Trophoblast cell (in vitro differentiated cells and primary cell): Measurements from ENCODE around the gene SP6.
A peak's percentile ranks its signal among the peaks of the same experiment; 100 is the strongest.

Source experiments
- DNase-seq, 2 donors: peaks; one replicate each; pipeline ENCODE4 v3.0.0-alpha.2; 2016
- H2AFZ ChIP-seq: 2 replicates; pipeline ENCODE4 v1.6.1; 2013; ENCODE audit warnings: low read length, moderate library complexity, mild to moderate bottlenecking; ENCODE audit not compliant: insufficient read depth, poor library complexity
- H2AK5ac ChIP-seq: 2 replicates; pipeline ENCODE4 v1.6.1; 2013; ENCODE audit warnings: mild to moderate bottlenecking, low read length
- H2BK120ac ChIP-seq: 2 replicates; pipeline ENCODE4 v1.6.1; 2013; ENCODE audit warnings: low read length, mild to moderate bottlenecking, moderate library complexity; ENCODE audit not compliant: insufficient read depth, poor library complexity
- H2BK12ac ChIP-seq: 2 replicates; pipeline ENCODE4 v1.6.1; 2013; ENCODE audit warnings: mild to moderate bottlenecking, low read length, moderate library complexity
- H2BK5ac ChIP-seq: 2 replicates; pipeline ENCODE4 v1.6.1; 2013; ENCODE audit warnings: low read length, low read depth, moderate library complexity, mild to moderate bottlenecking; ENCODE audit not compliant: poor library complexity
- H3K14ac ChIP-seq: 2 replicates; pipeline ENCODE4 v1.6.1; 2013; ENCODE audit warnings: mild to moderate bottlenecking, low read length
- H3K18ac ChIP-seq: 2 replicates; pipeline ENCODE4 v1.6.1; 2013; ENCODE audit warnings: mild to moderate bottlenecking, low read length
- H3K23ac ChIP-seq: 2 replicates; pipeline ENCODE4 v1.6.1; 2013; ENCODE audit warnings: low read length
- H3K27ac ChIP-seq: 2 replicates; pipeline ENCODE4 v1.5.1; 2013; ENCODE audit warnings: low read depth, mild to moderate bottlenecking, inconsistent platforms, low read length, moderate library complexity
- H3K27me3 ChIP-seq: 2 replicates; pipeline ENCODE4 v1.6.1; 2013; ENCODE audit warnings: inconsistent platforms, mild to moderate bottlenecking, low read length, moderate library complexity; ENCODE audit not compliant: insufficient read depth
- H3K36me3 ChIP-seq, 2 experiments: 1 replicate in 1 of 2; 2 replicates in 1 of 2; pipeline ENCODE4 v1.6.1; 2013; ENCODE audit warnings: low read length in 2 of 2, mild to moderate bottlenecking in 2 of 2, moderate library complexity in 1 of 2; ENCODE audit not compliant: insufficient read depth in 2 of 2, control insufficient read depth in 1 of 2
- H3K4ac ChIP-seq: 2 replicates; pipeline ENCODE4 v1.6.1; 2013; ENCODE audit warnings: low read depth, mild to moderate bottlenecking, low read length, moderate library complexity
- H3K4me1 ChIP-seq, 2 experiments: 1 replicate in 1 of 2; 2 replicates in 1 of 2; pipeline ENCODE4 v1.6.1; 2013; ENCODE audit warnings: low read length in 2 of 2, mild to moderate bottlenecking in 2 of 2, moderate library complexity in 1 of 2; ENCODE audit not compliant: insufficient read depth in 2 of 2, control insufficient read depth in 1 of 2
- H3K4me2 ChIP-seq: 2 replicates; pipeline ENCODE4 v1.6.1; 2013; ENCODE audit warnings: inconsistent platforms, mild to moderate bottlenecking, low read length, moderate library complexity
- H3K4me3 ChIP-seq: 2 replicates; pipeline ENCODE4 v1.5.1; 2013; ENCODE audit warnings: mild to moderate bottlenecking, low read depth, low read length, inconsistent platforms
- H3K79me1 ChIP-seq: one replicate; pipeline ENCODE4 v1.6.1; 2013; ENCODE audit warnings: low read length
- H3K79me2 ChIP-seq: 2 replicates; pipeline ENCODE4 v1.6.1; 2013; ENCODE audit warnings: low read length, mild to moderate bottlenecking; ENCODE audit not compliant: control insufficient read depth, insufficient read depth, poor library complexity
- H3K9ac ChIP-seq: 2 replicates; pipeline ENCODE4 v1.6.1; 2013; ENCODE audit warnings: mild to moderate bottlenecking, low read length
- H3K9me3 ChIP-seq: 2 replicates; pipeline ENCODE4 v1.6.1; 2013; ENCODE audit warnings: low read depth, mild to moderate bottlenecking, control low read depth, inconsistent platforms, low read length; ENCODE audit not compliant: insufficient read depth
- H4K12ac ChIP-seq: 2 replicates; pipeline ENCODE4 v1.6.1; 2013; ENCODE audit warnings: low read depth, mild to moderate bottlenecking, low read length, moderate library complexity
- H4K8ac ChIP-seq: 2 replicates; pipeline ENCODE4 v1.6.1; 2013; ENCODE audit warnings: low read depth, mild to moderate bottlenecking, low read length, moderate library complexity
- H4K91ac ChIP-seq: one replicate; pipeline ENCODE4 v1.6.1; 2013; ENCODE audit warnings: low read depth, mild to moderate bottlenecking, low read length, moderate library complexity
- WGBS: extraction: QIAGEN DNeasy Blood & Tissue Kit; methylation state at CpG from one replicate; pipeline ENCODE4 v1.1.7; 2013; ENCODE audit warnings: missing lambda C conversion rate; ENCODE audit not compliant: insufficient read length, insufficient coverage; ENCODE audit errors: extremely low coverage; 5-methylcytosine and 5-hydroxymethylcytosine counted together

SP6 gene

GRCh38 chr17:47823519-47823918 is 27.4 kb downstream of the SP6 start:
- Histone ChIP-seq H3K4me1 (peaks cover 8 to 9% of the 10 kb centered on the region in 2 experiments), H3K27me3 (no peaks in the 10 kb centered on the region), H3K14ac (no peak overlapping the region), H3K36me3 (peaks cover 30 to 39% of the 10 kb centered on the region in 2 experiments), H2AFZ (no peak overlapping the region), H2BK5ac (no peak overlapping the region), H4K91ac (no peak overlapping the region), H2BK12ac (no peak overlapping the region), H3K9ac (no peak overlapping the region), H3K4me2 (no peak overlapping the region), H3K4ac (no peak overlapping the region), H3K79me2 (peaks cover 1% of the 10 kb centered on the region), H3K27ac (no peak overlapping the region), H3K18ac (no peak overlapping the region), H4K12ac (no peak overlapping the region), H4K8ac (no peak overlapping the region), H3K23ac (no peak overlapping the region), H3K79me1 (peaks cover 9% of the 10 kb centered on the region), H3K4me3 (no peak overlapping the region), H3K9me3 (no peaks in the 10 kb centered on the region), H2BK120ac (no peak overlapping the region), H2AK5ac (no peak overlapping the region)
- WGBS, result no CpG with 5 or more reads among the region's 4 CpGs
- DNase-seq, result no peak

GRCh38 chr17:47822785-47823184 is 28.2 kb downstream of the SP6 start:
- Histone ChIP-seq H3K23ac (no peak overlapping the region), H3K36me3 (peaks cover 34 to 42% of the 10 kb centered on the region in 2 experiments), H3K9me3 (no peaks in the 10 kb centered on the region), H3K4ac (no peak overlapping the region), H2BK12ac (no peak overlapping the region), H4K8ac (no peak overlapping the region), H3K4me3 (no peak overlapping the region), H2AK5ac (no peak overlapping the region), H3K4me2 (no peak overlapping the region), H2BK120ac (no peak overlapping the region), H3K27me3 (no peaks in the 10 kb centered on the region), H3K27ac (no peak overlapping the region), H4K12ac (no peak overlapping the region), H3K9ac (no peak overlapping the region), H4K91ac (no peak overlapping the region), H2BK5ac (no peak overlapping the region), H3K79me1 (peaks cover 9% of the 10 kb centered on the region), H2AFZ (no peak overlapping the region), H3K4me1 (peaks cover 8 to 9% of the 10 kb centered on the region in 2 experiments), H3K18ac (no peak overlapping the region), H3K14ac (no peak overlapping the region), H3K79me2 (peaks cover 1% of the 10 kb centered on the region)
- no CpG with 5 or more reads among the region's 4 CpGs for WGBS
- no peak for DNase-seq

- peak in 1 of 2 donors; percentile 32 for DNase-seq
- WGBS, result no CpG with 5 or more reads among the region's 21 CpGs
- H3K27ac ChIP-seq, result no peak within 1 kb of the TSS
Observed at GRCh38 chr17:47821424-47822391, 29.3 kb downstream of the SP6 start, which contains the start of gene OSBPL7. OSBPL7 (minus strand) TSS chr17:47821794; CDS start chr17:47820278, 1,516 bp downstream.

GRCh38 chr17:47821031-47821423 is 29.9 kb downstream of the SP6 start:
- Histone ChIP-seq H2BK5ac (no peak overlapping the region), H2BK12ac (no peak overlapping the region), H3K27me3 (no peaks in the 10 kb centered on the region), H2AFZ (peak overlapping the region; percentile 32), H2AK5ac (peak overlapping the region; percentile 55), H3K79me1 (peaks cover 9% of the 10 kb centered on the region), H3K4ac (no peak overlapping the region), H3K4me2 (peak overlapping the region; percentile 72), H3K18ac (no peak overlapping the region), H2BK120ac (no peak overlapping the region), H3K27ac (no peak overlapping the region), H3K9me3 (no peaks in the 10 kb centered on the region), H3K23ac (no peak overlapping the region), H3K4me1 (peaks cover 8 to 9% of the 10 kb centered on the region in 2 experiments), H3K79me2 (peaks cover 1% of the 10 kb centered on the region), H4K91ac (no peak overlapping the region), H3K14ac (no peak overlapping the region), H4K8ac (peak overlapping the region; percentile 78), H3K36me3 (peaks cover 36 to 43% of the 10 kb centered on the region in 2 experiments), H4K12ac (peak overlapping the region; percentile 35), H3K4me3 (peak overlapping the region; percentile 72), H3K9ac (peak overlapping the region; percentile 57)
- DNase-seq, result no peak
- no CpG with 5 or more reads among the region's 4 CpGs for WGBS

More at GRCh38 chr17:47821424-47822391, 29.3 kb downstream of the SP6 start, which contains the start of gene OSBPL7:
- Histone ChIP-seq H4K12ac (peak within 1 kb of the TSS; percentile 78), H3K4ac (no peak within 1 kb of the TSS), H2BK120ac (peak within 1 kb of the TSS; percentile 35), H3K79me2 (peaks cover 1% of the 10 kb centered on the region), H3K36me3 (peaks cover 35 to 43% of the 10 kb centered on the region in 2 experiments), H4K91ac (peak within 1 kb of the TSS; percentile 40), H3K4me1 (peaks cover 8 to 9% of the 10 kb centered on the region in 2 experiments), H2AK5ac (peak within 1 kb of the TSS; percentile 55), H2AFZ (peak within 1 kb of the TSS; percentile 89), H3K9ac (peak within 1 kb of the TSS; percentile 57), H3K18ac (no peak within 1 kb of the TSS), H3K23ac (no peak within 1 kb of the TSS), H3K14ac (peak within 1 kb of the TSS; percentile 38), H4K8ac (peak within 1 kb of the TSS; percentile 78), H2BK12ac (no peak within 1 kb of the TSS), H3K79me1 (peaks cover 9% of the 10 kb centered on the region), H3K27me3 (no peaks in the 10 kb centered on the region), H3K9me3 (no peaks in the 10 kb centered on the region), H2BK5ac (no peak within 1 kb of the TSS), H3K4me2 (peak within 1 kb of the TSS; percentile 72), H3K4me3 (peak within 1 kb of the TSS; percentile 72)
